Measurements from ENCODE around the gene ARAP3. TPM values are rescaled to one million over a fixed set of nuclear protein-coding genes. Genes with fewer than 3 reads are reported as not detected.

The ARAP3 gene
- total RNA-seq, 1 donor from 2014 or later: 8.6 TPM

DNA sequence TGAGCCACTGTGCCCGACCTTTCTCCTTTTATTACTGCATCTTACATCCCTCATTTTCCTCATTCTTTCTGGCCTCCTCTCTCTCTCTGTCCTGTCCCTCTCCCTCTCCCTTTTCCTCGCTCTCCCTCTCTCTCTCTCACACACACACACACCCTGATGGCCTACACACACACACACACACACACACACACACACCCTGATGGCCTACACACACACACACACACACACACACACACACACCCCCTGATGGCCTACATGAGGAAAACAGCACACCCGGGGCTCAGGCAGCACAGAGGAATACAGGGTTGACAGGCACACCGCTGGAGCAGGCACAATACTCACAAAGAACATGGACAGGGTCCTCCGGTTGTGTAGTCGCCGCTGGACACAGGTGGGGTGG is 27.0 kb downstream of the ARAP3 start:
- H3K4me1 Mint-ChIP-seq (ENCODE audit: low read depth, unreplicated experiment): no peaks in the 10 kb centered on the region
- no peak overlapping the region for H3K27ac Mint-ChIP-seq (ENCODE audit: unreplicated experiment)
- TF ChIP-seq, protein P1, sequence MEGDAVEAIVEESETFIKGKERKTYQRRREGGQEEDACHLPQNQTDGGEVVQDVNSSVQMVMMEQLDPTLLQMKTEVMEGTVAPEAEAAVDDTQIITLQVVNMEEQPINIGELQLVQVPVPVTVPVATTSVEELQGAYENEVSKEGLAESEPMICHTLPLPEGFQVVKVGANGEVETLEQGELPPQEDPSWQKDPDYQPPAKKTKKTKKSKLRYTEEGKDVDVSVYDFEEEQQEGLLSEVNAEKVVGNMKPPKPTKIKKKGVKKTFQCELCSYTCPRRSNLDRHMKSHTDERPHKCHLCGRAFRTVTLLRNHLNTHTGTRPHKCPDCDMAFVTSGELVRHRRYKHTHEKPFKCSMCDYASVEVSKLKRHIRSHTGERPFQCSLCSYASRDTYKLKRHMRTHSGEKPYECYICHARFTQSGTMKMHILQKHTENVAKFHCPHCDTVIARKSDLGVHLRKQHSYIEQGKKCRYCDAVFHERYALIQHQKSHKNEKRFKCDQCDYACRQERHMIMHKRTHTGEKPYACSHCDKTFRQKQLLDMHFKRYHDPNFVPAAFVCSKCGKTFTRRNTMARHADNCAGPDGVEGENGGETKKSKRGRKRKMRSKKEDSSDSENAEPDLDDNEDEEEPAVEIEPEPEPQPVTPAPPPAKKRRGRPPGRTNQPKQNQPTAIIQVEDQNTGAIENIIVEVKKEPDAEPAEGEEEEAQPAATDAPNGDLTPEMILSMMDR (IDR thresholded peaks at IDR 0.05; ENCODE audit: partially characterized antibody, unreplicated experiment): no peak
- peaks cover 5% of the 10 kb centered on the region for H3K27me3 Mint-ChIP-seq (ENCODE audit: unreplicated experiment)
- peaks cover 10% of the 10 kb centered on the region for H3K9me3 Mint-ChIP-seq (ENCODE audit: unreplicated experiment)
- H3K4me3 Mint-ChIP-seq (ENCODE audit: unreplicated experiment): no peak overlapping the region
- DNase-seq: no peak
- H3K36me3 Mint-ChIP-seq (ENCODE audit: unreplicated experiment): peaks cover 3% of the 10 kb centered on the region

DNA sequence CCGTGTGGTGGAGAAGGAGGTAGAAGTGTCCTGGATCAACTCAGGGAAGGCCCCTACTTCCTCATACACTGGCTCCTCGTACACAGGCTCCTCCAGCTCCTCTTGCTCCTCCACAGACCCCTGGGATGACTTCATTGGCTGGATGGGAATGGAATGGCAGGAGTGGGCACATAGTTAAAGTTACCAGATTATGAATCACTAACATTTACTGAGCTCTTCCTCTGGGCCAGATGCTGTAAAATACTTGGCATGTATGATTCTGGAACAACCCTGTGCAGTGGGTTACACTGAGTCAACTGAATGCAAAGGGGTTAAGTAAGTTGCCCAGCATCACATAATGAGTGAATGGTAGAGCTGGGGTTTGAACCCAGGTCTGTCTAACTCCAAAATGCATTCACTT is 27.7 kb downstream of the ARAP3 start:
- no peaks in the 10 kb centered on the region for H3K4me1 Mint-ChIP-seq (ENCODE audit: low read depth, unreplicated experiment)
- no peak overlapping the region for H3K27ac Mint-ChIP-seq (ENCODE audit: unreplicated experiment)
- peaks cover 10% of the 10 kb centered on the region for H3K9me3 Mint-ChIP-seq (ENCODE audit: unreplicated experiment)
- peaks cover 7% of the 10 kb centered on the region for H3K27me3 Mint-ChIP-seq (ENCODE audit: unreplicated experiment)
- peaks cover 3% of the 10 kb centered on the region for H3K36me3 Mint-ChIP-seq (ENCODE audit: unreplicated experiment)
- H3K4me3 Mint-ChIP-seq (ENCODE audit: unreplicated experiment): no peak overlapping the region
- TF ChIP-seq, protein P1 (IDR thresholded peaks at IDR 0.05; ENCODE audit: partially characterized antibody, unreplicated experiment): no peak
- no peak for DNase-seq

DNA sequence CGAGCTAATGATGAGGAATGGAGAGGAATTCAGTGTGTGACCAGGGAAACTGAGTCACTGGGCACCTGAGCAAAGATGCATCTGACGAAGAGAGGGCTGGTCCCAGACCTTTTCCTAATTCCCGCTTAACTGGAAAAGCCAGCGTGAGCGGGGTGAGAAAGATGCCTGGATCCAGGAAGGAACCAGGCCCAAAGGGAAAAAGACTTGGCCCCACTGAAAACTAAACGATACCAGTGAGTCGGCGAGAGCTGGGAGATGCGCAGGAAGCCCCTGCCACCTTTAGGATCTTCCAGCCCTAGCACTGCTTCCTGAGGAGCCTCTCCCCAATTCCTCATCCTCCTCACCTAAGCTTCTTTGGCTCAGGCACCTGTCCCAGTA is 30.3 kb downstream of the ARAP3 start:
- Mint-ChIP-seq H3K4me3 (ENCODE audit: unreplicated experiment) (peak overlapping the region; percentile 73), H3K9me3 (ENCODE audit: unreplicated experiment) (peaks cover 10% of the 10 kb centered on the region), H3K27me3 (ENCODE audit: unreplicated experiment) (peaks cover 7% of the 10 kb centered on the region), H3K36me3 (ENCODE audit: unreplicated experiment) (no peaks in the 10 kb centered on the region), H3K4me1 (ENCODE audit: low read depth, unreplicated experiment) (no peaks in the 10 kb centered on the region), H3K27ac (ENCODE audit: unreplicated experiment) (no peak overlapping the region)
- TF ChIP-seq, protein P1 (IDR thresholded peaks at IDR 0.05; ENCODE audit: partially characterized antibody, unreplicated experiment): no peak
- no peak for DNase-seq

DNA sequence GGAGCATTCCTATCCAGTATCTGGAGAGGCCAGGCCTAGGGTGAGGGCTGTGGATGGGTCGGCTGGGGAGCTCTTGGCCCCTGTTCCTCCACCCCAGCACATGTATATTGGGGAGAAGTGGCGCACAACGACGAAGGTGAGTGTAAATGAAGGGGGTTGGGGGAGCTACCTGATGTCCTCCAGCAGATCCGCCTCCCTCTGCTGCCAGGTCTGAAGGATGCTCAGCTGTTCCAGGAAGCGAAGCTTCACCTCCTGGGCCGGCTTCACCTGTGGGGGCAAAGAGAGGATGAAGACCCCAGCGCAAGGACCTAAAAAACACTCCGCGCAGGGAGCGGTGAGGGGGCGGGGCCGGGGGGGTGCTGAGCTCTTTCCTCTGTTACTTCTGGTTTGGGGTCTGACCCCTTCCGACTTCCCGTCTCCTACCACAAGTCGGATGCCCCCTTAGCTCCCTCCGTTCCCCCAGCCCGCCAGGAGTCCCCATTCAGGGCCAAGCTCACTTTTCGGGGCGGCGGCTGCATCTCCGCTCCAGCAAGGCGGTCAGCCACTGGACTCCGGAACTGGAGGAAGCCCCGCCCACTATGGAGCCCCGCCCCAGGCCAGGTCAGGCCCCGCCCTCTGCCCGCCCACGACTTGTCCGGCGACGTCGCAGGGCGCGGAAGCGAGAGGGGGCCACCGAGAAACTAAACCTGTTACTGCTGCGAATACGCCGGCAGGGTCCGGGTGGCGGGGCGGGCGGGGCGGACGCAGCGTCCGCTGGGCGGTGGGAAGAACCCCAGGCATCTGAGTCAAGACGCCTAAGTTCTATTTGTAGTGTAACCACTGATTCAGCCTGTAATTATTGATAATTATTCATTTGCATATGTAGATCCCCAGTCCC is 30.9 kb downstream of the ARAP3 start, which contains the start of gene FCHSD1:
Gene FCHSD1, minus strand, starts transcription at position 568 of the 877 bp plus-strand sequence. Its CDS starts 50 bp downstream, at position 518.
- Mint-ChIP-seq H3K36me3 (ENCODE audit: unreplicated experiment) (no peaks in the 10 kb centered on the region), H3K4me3 (ENCODE audit: unreplicated experiment) (peak within 1 kb of the TSS; percentile 99), H3K27me3 (ENCODE audit: unreplicated experiment) (peaks cover 7% of the 10 kb centered on the region), H3K4me1 (ENCODE audit: low read depth, unreplicated experiment) (no peaks in the 10 kb centered on the region), H3K9me3 (ENCODE audit: unreplicated experiment) (peaks cover 9% of the 10 kb centered on the region), H3K27ac (ENCODE audit: unreplicated experiment) (no peak within 1 kb of the TSS)
- peak; percentile 94 for DNase-seq
- TF ChIP-seq, protein P1 (IDR thresholded peaks at IDR 0.05; ENCODE audit: partially characterized antibody, unreplicated experiment): no peak

DNA sequence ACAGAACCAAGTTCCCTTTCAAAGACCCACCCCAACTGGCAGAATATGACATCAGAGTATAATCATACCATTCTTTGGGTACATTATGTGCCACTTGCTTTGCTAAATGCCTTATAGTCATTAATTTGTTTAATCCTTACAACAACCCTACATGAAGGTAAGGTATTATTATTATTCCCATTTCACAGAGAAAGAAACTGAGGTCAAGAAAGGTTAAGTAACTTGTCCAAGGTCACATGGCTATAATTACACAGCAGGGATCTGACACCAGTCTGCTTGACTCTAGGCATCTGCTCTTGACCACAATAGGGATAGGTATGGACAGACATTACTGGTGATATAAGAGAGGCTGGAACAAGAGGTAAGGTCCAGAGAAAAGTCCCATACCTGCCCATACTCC is 32.1 kb downstream of the ARAP3 start:
- Mint-ChIP-seq H3K4me1 (ENCODE audit: low read depth, unreplicated experiment) (no peaks in the 10 kb centered on the region), H3K27me3 (ENCODE audit: unreplicated experiment) (peaks cover 4% of the 10 kb centered on the region), H3K36me3 (ENCODE audit: unreplicated experiment) (no peaks in the 10 kb centered on the region), H3K9me3 (ENCODE audit: unreplicated experiment) (peaks cover 7% of the 10 kb centered on the region), H3K4me3 (ENCODE audit: unreplicated experiment) (peak overlapping the region; percentile 59), H3K27ac (ENCODE audit: unreplicated experiment) (no peak overlapping the region)
- TF ChIP-seq, protein P1 (IDR thresholded peaks at IDR 0.05; ENCODE audit: partially characterized antibody, unreplicated experiment): no peak
- no peak for DNase-seq

All from glutamatergic neuron (in vitro differentiated cells).